A673 (cell line): Measurements from ENCODE around the gene PPARA. TPM values are rescaled to one million over a fixed set of nuclear protein-coding genes. Genes with fewer than 3 reads are reported as not detected.
A peak's percentile ranks its signal among the peaks of the same experiment; 100 is the strongest.

ENCODE experiments used
- BruUV-seq: library from RNA; stranded (reverse); fragments of 400-500 nt; replicated peaks from 2 replicates; lab custom pipeline; 2021; lab: Mats Ljungman, UMichigan
- CTCF ChIA-PET: fragments of 300-600 bp; sonication (Branson Sonifier 250); formaldehyde crosslinking; loops from one replicate; lab custom pipeline; 2022; ENCODE audit warnings: antibody characterized with exemption; lab: Charles Lee
- POLR2A ChIA-PET: fragments of 300-600 bp; sonication (Branson Sonifier 250); formaldehyde crosslinking; loops from one replicate; lab custom pipeline; 2022; ENCODE audit warnings: antibody characterized with exemption; ENCODE audit not compliant: low non-redundant PET; lab: Charles Lee
- DNase-seq: peaks from one replicate; pipeline ENCODE4 v3.0.0-alpha.2; 2015; ENCODE audit warnings: low spot score
- H3K27ac ChIP-seq: fragments of 200-600 bp; sonication (generic); 2 replicates; pipeline ENCODE4 v1.5.1; 2016; ENCODE audit warnings: mixed run types, low read depth, mild to moderate bottlenecking, mixed read lengths, antibody characterized with exemption, low read length; ENCODE audit not compliant: poor library complexity, severe bottlenecking
- H3K27me3 ChIP-seq: fragments of 200-600 bp; sonication (generic); replicated peaks from 2 replicates; pipeline ENCODE4 v1.6.1; 2017; ENCODE audit warnings: mixed run types, low read depth, mild to moderate bottlenecking, mixed read lengths, antibody characterized with exemption, low read length; ENCODE audit not compliant: insufficient read depth, poor library complexity
- H3K36me3 ChIP-seq: fragments of 200-600 bp; sonication (generic); 2 replicates; pipeline ENCODE4 v1.6.1; 2016; ENCODE audit warnings: mixed run types, mild to moderate bottlenecking, mixed read lengths, antibody characterized with exemption, low read length; ENCODE audit not compliant: insufficient read depth, poor library complexity, severe bottlenecking
- H3K4me1 ChIP-seq: fragments of 200-600 bp; sonication (generic); 2 replicates; pipeline ENCODE4 v1.6.1; 2017; ENCODE audit warnings: mixed run types, mild to moderate bottlenecking, mixed read lengths, antibody characterized with exemption, low read length; ENCODE audit not compliant: insufficient read depth, poor library complexity, severe bottlenecking
- H3K4me3 ChIP-seq: fragments of 200-600 bp; sonication (generic); 2 replicates; pipeline ENCODE4 v1.5.1; 2016; ENCODE audit warnings: low read depth, mixed run types, mild to moderate bottlenecking, mixed read lengths, low read length; ENCODE audit not compliant: poor library complexity, severe bottlenecking
- H3K9me3 ChIP-seq: fragments of 200-600 bp; sonication (generic); 2 replicates; pipeline ENCODE4 v1.6.1; 2016; ENCODE audit warnings: mixed run types, low read depth, mild to moderate bottlenecking, mixed read lengths, antibody characterized with exemption, low read length; ENCODE audit not compliant: poor library complexity, severe bottlenecking
- CTCF ChIP-seq: fragments of 300-800, 200-600 bp; sonication (generic); conservative IDR thresholded peaks from 2 replicates; pipeline ENCODE4 v1.5.1; 2017; ENCODE audit warnings: low read depth, mild to moderate bottlenecking, antibody characterized with exemption, low read length, moderate library complexity, mixed read lengths
- EZH2 ChIP-seq: fragments of 200-600 bp; sonication (generic); IDR thresholded peaks from 2 replicates; pipeline ENCODE4 v1.6.1; 2017; ENCODE audit warnings: borderline replicate concordance, low read depth, mild to moderate bottlenecking, mixed read lengths, antibody characterized with exemption, low read length; ENCODE audit not compliant: poor library complexity, severe bottlenecking
- intact Hi-C: fragments of 100-400 bp; cut with micrococcal nuclease; formaldehyde crosslinking; loops from one replicate; pipeline ENCODE4 v1.10.0; 2022; ENCODE audit not compliant: unreplicated experiment
- total RNA-seq: library from RNA; stranded (reverse); gene quantifications from 2 replicates; pipeline ENCODE4 v1.2.3, GENCODE V29; 2021

PPARA gene
- total RNA-seq, 1 experiment from 2014 or later: 2.0 TPM

DNA sequence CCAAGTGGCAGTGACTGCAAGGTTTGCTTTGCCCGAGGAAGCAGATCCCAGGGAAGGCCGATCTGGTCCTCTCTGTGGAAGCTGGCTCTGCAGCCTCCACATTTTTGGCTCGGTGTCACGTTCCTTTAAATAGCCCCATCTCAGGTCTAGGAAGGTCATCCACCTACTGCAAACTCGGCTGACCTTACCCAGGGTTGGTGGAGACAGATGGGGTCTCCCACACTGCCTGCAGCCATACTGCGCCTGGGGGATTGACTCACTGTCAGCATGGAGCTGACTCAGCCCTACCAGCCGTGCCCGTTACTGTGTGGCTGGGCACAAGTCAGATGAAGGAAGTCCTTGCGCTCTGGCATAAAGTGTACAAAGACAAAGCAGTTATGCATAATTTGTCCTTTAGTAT, 82.9 kb downstream of the PPARA start:
- TF ChIP-seq EZH2: no peak
- no peak for TF ChIP-seq CTCF
- H3K9me3 ChIP-seq: no peaks in the 10 kb centered on the region
- no peak overlapping the region for H3K4me3 ChIP-seq
- no peaks in the 10 kb centered on the region for H3K27me3 ChIP-seq
- ChIA-PET CTCF (no interaction called here), POLR2A (no interaction called here)
- no peak overlapping the region for H3K27ac ChIP-seq
- BruUV-seq: no TSS peak
- intact Hi-C loops: no loop called here
- peak; percentile 67 for DNase-seq
- H3K4me1 ChIP-seq: no peaks in the 10 kb centered on the region
- H3K36me3 ChIP-seq: no peaks in the 10 kb centered on the region

GRCh38 chr22:46234969-46235368, 84.6 kb downstream of the PPARA start:
- Histone ChIP-seq H3K4me1 (no peaks in the 10 kb centered on the region), H3K4me3 (no peak overlapping the region), H3K36me3 (no peaks in the 10 kb centered on the region), H3K9me3 (no peaks in the 10 kb centered on the region), H3K27ac (no peak overlapping the region), H3K27me3 (no peaks in the 10 kb centered on the region)
- ChIA-PET CTCF (no interaction called here), POLR2A (no interaction called here)
- no TSS peak for BruUV-seq
- DNase-seq: no peak
- TF ChIP-seq CTCF (no peak), EZH2 (no peak)
- intact Hi-C loops: no loop called here

- TF ChIP-seq EZH2: no peak
- no peak for TF ChIP-seq CTCF
- Histone ChIP-seq H3K27me3 (no peaks in the 10 kb centered on the region), H3K4me3 (no peak overlapping the region), H3K4me1 (no peaks in the 10 kb centered on the region), H3K36me3 (no peaks in the 10 kb centered on the region), H3K9me3 (no peaks in the 10 kb centered on the region), H3K27ac (no peak overlapping the region)
- no TSS peak for BruUV-seq
- ChIA-PET POLR2A (no interaction called here), CTCF (no interaction called here)
- DNase-seq: no peak
- intact Hi-C loops: no loop called here
Measured at GRCh38 chr22:46237453-46238124, 87.3 kb downstream of the PPARA start.
